Peyer's patch (tissue), 4 donors: ENCODE measurements around the gene LCN1.

Source experiments
- CTCF ChIP-seq, 6 experiments: fragments of 450-650 bp in 4 of 6; fragments of 200-600 bp in 2 of 6; sonication (generic) in 1 of 6; IDR thresholded peaks; one replicate each; pipeline ENCODE4 v1.5.1; 2017 to 2019; ENCODE audit warnings: antibody characterized with exemption in 6 of 6, mild to moderate bottlenecking in 3 of 6, moderate library complexity in 1 of 6
- POLR2A ChIP-seq, 2 donors: fragments of 450-650 bp; IDR thresholded peaks; one replicate each; pipeline ENCODE4 v1.5.1; 2017; ENCODE audit warnings: antibody characterized with exemption in 2 of 2, mild to moderate bottlenecking in 2 of 2, moderate library complexity in 2 of 2

GRCh38 chr9:135572233-135572632 lies 51.0 kb downstream of the LCN1 start:
- TF ChIP-seq CTCF (IDR thresholded peaks at IDR 0.05), result no peak
- TF ChIP-seq POLR2A (IDR thresholded peaks at IDR 0.05), result no peak
